Uterus (tissue), 4 donors: ENCODE data around the gene WIPF3. TPM values are rescaled to one million over a fixed set of nuclear protein-coding genes. Genes with fewer than 3 reads are reported as not detected.

Experiments
- DNase-seq, 2 donors: peaks; one replicate each; pipeline ENCODE4 v3.0.0-alpha.2; 2019 to 2020
- H3K27ac ChIP-seq, 2 donors: fragments of 200-600 bp; sonication (generic); 1 replicate in 1 of 2; 2 replicates in 1 of 2; pipeline ENCODE4 v1.5.1; 2016 to 2018
- H3K27me3 ChIP-seq, 2 donors: fragments of 200-600 bp; sonication (generic); one replicate each; pipeline ENCODE4 v1.5.1; 2018 to 2019; ENCODE audit warnings: control low read depth in 1 of 2
- H3K36me3 ChIP-seq, 2 donors: fragments of 200-600 bp; sonication (generic); one replicate each; pipeline ENCODE4 v1.5.1; 2019; ENCODE audit warnings: control low read depth in 1 of 2
- H3K4me1 ChIP-seq, 2 donors: fragments of 200-600 bp; sonication (generic); one replicate each; pipeline ENCODE4 v1.5.1; 2018 to 2019; ENCODE audit warnings: control low read depth in 1 of 2
- H3K4me3 ChIP-seq, 2 donors: fragments of 200-600 bp; sonication (generic); 1 replicate in 1 of 2; 2 replicates in 1 of 2; pipeline ENCODE4 v1.5.1; 2018 to 2019; ENCODE audit warnings: mild to moderate bottlenecking in 1 of 2
- H3K9me3 ChIP-seq, 2 donors: fragments of 200-600 bp; sonication (generic); one replicate each; pipeline ENCODE4 v1.5.1; 2019; ENCODE audit warnings: control low read depth in 1 of 2
- CTCF ChIP-seq, 4 experiments: fragments of 200-600 bp in 2 of 4; fragments of 450-650 bp in 2 of 4; sonication (generic) in 2 of 4; IDR thresholded peaks; one replicate each; pipeline ENCODE4 v1.5.1; 2016 to 2019; ENCODE audit warnings: antibody characterized with exemption in 4 of 4, mild to moderate bottlenecking in 2 of 4, moderate library complexity in 1 of 4
- POLR2A ChIP-seq, 2 donors: fragments of 450-650 bp; IDR thresholded peaks; one replicate each; pipeline ENCODE4 v1.6.1; 2016; ENCODE audit warnings: antibody characterized with exemption in 2 of 2, mild to moderate bottlenecking in 1 of 2, moderate library complexity in 1 of 2
- intact Hi-C: fragments of 100-400 bp; cut with DNase I; formaldehyde crosslinking; loops from one replicate; pipeline ENCODE4 v1.15.1; 2023; ENCODE audit warnings: low total_unique reads
- total RNA-seq, 4 donors: library from RNA; depleted of rRNA in 3 of 4; stranded (reverse); fragments of >200 nt in 3 of 4; gene quantifications; one replicate each; pipeline versions ENCODE4 v1.1.0 to v1.2.4, GENCODE V29; 2014 to 2023
- donor health status: DM: yes; HTN: yes; CAD: no.

The WIPF3 gene
- total RNA-seq, 4 donors from 2014 or later = 0.35 to 5.4 (median 2.4) TPM

- no peaks in the 10 kb centered on the region for H3K36me3 ChIP-seq
- intact Hi-C loops = no loop called here
- H3K9me3 ChIP-seq = no peaks in the 10 kb centered on the region
- H3K4me1 ChIP-seq = no peaks in the 10 kb centered on the region
- no peak for TF ChIP-seq CTCF (IDR thresholded peaks at IDR 0.05)
- H3K27ac ChIP-seq = no peak overlapping the region
- no peaks in the 10 kb centered on the region for H3K27me3 ChIP-seq
- no peak for DNase-seq
- no peak overlapping the region for H3K4me3 ChIP-seq
These were observed 58.3 kb downstream of the WIPF3 start for GRCh38 chr7:29864656-29865055.

DNA sequence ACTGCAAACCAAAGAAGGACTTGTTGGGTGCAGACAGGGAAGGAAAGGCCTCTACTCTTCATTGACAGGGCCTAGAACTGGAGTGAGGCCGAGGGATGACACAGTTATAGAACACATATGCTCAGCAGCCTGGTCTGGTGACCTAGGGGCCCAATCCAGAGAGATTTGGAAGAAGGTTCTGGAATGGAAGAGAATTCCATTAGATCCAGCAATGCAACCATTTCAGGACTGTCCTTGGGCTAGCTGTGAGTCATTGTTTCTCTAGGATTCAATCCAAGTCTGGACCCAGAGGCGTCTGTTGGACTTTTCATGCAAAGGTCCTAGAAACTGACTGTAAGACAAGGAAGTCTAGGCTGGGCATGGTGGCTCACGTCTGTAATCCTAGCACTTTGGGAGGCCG lies 59.2 kb downstream of the WIPF3 start:
- no peak overlapping the region for H3K27ac ChIP-seq
- no peak overlapping the region for H3K4me3 ChIP-seq
- H3K36me3 ChIP-seq = no peaks in the 10 kb centered on the region
- intact Hi-C loops = no loop called here
- no peak for DNase-seq
- no peaks in the 10 kb centered on the region for H3K9me3 ChIP-seq
- H3K4me1 ChIP-seq = no peaks in the 10 kb centered on the region
- TF ChIP-seq POLR2A (IDR thresholded peaks at IDR 0.05) = no peak
- no peak for TF ChIP-seq CTCF (IDR thresholded peaks at IDR 0.05)
- no peaks in the 10 kb centered on the region for H3K27me3 ChIP-seq

DNA sequence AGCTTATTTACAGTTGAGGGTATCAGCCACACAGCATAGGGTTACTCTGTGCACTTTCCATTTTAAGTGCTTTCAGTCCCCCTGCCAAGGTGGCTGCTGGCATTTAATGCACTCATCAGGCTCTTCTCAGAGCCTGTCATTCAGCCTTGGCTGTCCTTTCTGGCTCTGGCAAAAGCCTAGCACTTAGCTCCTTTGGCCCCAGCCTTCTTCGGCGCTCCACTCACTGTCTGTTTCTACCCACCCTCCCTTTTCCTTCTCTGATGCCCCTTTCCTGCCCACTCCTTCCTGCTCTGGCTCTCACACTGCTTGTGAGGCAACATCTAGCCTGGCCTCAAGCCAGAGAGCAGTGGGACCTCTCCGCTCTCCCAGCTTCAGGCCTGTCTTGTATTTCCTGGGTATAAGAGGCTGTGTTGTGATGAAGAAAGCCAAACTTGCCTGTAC lies 60.2 kb downstream of the WIPF3 start:
- H3K4me3 ChIP-seq = no peak overlapping the region
- no peak for DNase-seq
- intact Hi-C loops = no loop called here

GRCh38 chr7:29871787-29872398 lies 65.6 kb downstream of the WIPF3 start:
- H3K27me3 ChIP-seq = no peaks in the 10 kb centered on the region
- no peaks in the 10 kb centered on the region for H3K36me3 ChIP-seq
- H3K4me1 ChIP-seq = no peaks in the 10 kb centered on the region
- TF ChIP-seq POLR2A (IDR thresholded peaks at IDR 0.05) (no peak), CTCF (IDR thresholded peaks at IDR 0.05) (no peak)
- H3K9me3 ChIP-seq = no peaks in the 10 kb centered on the region
- no peak overlapping the region for H3K27ac ChIP-seq
- DNase-seq = no peak
- no peak overlapping the region for H3K4me3 ChIP-seq
- intact Hi-C loops = no loop called here

More for the DNA sequence above, 60.2 kb downstream of the WIPF3 start:
- no peak overlapping the region for H3K27ac ChIP-seq
- H3K27me3 ChIP-seq = no peaks in the 10 kb centered on the region
- no peaks in the 10 kb centered on the region for H3K9me3 ChIP-seq
- H3K36me3 ChIP-seq = no peaks in the 10 kb centered on the region
- no peaks in the 10 kb centered on the region for H3K4me1 ChIP-seq
- no peak for TF ChIP-seq CTCF (IDR thresholded peaks at IDR 0.05)
- TF ChIP-seq POLR2A (IDR thresholded peaks at IDR 0.05) = no peak

- no peak overlapping the region for H3K4me3 ChIP-seq
- TF ChIP-seq POLR2A (IDR thresholded peaks at IDR 0.05) = no peak
- TF ChIP-seq CTCF (IDR thresholded peaks at IDR 0.05) = no peak
- no peaks in the 10 kb centered on the region for H3K9me3 ChIP-seq
- no peaks in the 10 kb centered on the region for H3K4me1 ChIP-seq
- no peak for DNase-seq
- no peaks in the 10 kb centered on the region for H3K27me3 ChIP-seq
- no peak overlapping the region for H3K27ac ChIP-seq
- intact Hi-C loops = no loop called here
- no peaks in the 10 kb centered on the region for H3K36me3 ChIP-seq
These were observed 67.5 kb downstream of the WIPF3 start for GRCh38 chr7:29873644-29874294.
